Non-pigmented ciliary epithelial cell (primary cell): ENCODE measurements around the gene ZNF211.

Experiments
- DNase-seq: peaks from one replicate; pipeline ENCODE4 v3.0.0-alpha.2; 2010; ENCODE audit warnings: low read depth

The ZNF211 gene

DNA sequence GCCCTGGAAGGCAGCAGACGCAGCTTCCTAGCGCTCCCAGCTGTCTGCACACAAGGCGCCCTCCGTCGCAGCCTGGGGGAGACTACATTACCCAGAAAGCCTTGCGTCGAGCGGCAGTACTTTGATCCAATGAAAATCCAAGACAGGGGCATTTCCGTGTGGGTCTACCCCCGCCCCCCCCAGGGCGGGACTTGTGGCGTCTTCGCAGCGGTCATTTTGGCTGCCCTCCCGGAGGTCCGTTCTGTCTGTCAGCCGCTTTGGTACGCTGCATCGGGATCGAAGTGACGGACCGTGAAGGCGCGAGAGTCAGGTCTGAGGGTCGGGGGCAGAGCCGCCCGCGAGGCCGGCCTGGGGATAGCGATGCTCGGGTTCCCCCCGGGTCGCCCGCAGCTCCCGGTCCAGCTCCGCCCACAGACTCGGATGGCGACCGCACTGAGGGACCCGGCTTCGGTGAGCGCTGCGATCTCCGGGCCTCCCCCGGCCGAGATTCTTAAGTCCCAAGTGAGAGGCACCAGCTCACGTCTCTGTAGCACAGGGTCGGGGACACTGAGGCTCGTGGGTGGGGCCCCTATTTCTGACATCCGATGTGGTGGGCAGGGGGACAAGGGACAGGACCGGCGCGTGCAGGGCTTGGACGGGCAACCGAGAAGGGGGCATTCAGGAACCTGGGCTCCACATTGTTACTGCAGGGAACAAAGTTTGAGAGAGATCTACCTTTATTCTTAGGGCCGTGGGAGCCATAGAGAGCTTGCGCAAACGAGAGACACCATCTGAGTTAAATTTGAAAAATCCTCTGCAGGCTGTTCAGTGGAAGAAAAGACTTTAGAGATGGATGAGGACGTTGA, at the start of gene ZNF211:
Gene ZNF211, plus strand, starts transcription at position 182 of the 845 bp plus-strand sequence. Its CDS starts 179 bp downstream, at position 361.
- DNase-seq: peak; percentile 78

DNA sequence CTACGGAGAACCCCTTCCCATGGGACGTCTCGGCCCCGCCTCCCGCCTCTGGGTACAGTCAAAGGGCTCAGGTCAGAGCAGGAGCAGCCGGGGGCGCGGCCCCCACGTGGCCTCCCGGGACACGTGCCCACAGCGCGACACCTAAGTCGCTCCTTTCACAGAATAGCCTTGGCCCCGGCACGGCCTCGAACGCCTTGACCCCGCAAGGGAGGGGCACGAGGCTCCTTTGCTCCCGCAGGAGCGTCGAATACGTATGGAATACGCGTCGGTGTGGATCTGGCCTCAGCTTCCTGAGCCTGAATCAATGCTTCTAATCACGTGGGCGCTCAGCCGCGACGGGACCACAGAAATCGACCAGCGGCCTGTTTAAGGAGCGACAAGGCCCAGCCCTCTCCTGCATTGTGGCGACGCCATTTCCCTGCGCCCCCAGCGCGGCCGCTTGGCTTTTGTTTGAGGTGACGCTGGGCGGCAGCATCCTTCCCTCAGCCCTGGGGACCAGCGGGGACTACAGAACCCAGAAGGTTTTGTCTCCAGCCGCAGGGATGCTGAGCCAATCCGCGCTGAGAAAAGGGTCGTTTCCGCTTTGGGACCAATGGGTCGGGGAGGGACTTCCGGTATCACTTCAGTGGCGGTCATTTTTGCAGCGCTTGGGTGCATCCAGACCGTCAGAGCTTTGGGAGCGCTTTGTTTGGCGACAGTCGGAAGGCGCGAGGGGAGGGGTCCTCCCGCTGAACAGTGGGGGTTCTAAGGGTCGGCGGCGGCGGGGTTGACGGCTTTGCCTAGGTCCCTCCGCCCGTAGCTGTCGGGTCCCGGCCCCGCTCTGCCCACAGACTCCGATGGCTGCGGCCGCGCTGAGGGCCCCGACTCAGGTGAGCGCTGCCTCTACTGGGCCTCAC, 49.2 kb upstream of the ZNF211 start, which contains the start of gene ZIK1:
Gene ZIK1, plus strand, starts transcription at position 625 of the 896 bp plus-strand sequence. Its CDS starts 212 bp downstream, at position 837.
- DNase-seq: peak; percentile 63

GRCh38 chr19:57587529-57587928, 45.4 kb upstream of the ZNF211 start:
- peak; percentile 56 for DNase-seq

DNA sequence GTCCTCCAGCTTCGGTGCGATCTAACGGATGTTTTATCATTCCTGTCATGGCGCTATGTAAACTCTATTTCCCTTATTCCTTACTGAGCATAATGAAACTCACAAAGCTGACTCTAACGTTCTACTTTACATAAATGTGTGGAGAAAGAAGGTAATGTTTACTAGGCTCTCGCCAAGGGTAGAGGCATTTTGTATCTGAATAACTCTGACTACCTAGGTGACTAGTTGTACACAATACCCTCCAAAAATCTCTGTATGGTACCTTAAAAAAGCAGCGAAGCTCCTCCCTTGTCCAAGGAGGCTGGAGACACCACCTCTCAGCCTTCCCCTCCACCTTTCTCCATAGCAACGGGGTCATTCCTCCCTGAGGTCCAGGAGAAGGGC, 33.6 kb upstream of the ZNF211 start:
- DNase-seq: no peak

GRCh38 chr19:57599761-57600383, 33.1 kb upstream of the ZNF211 start, which contains the start of gene ZNF530:
Gene ZNF530 (plus strand): TSS chr19:57599885. CDS start chr19:57604346, 4,461 bp downstream.
- DNase-seq: peak; percentile 63

GRCh38 chr19:57606931-57607330, 26.0 kb upstream of the ZNF211 start:
- DNase-seq: no peak

GRCh38 chr19:57611113-57611512, 21.9 kb upstream of the ZNF211 start:
- no peak for DNase-seq

DNA sequence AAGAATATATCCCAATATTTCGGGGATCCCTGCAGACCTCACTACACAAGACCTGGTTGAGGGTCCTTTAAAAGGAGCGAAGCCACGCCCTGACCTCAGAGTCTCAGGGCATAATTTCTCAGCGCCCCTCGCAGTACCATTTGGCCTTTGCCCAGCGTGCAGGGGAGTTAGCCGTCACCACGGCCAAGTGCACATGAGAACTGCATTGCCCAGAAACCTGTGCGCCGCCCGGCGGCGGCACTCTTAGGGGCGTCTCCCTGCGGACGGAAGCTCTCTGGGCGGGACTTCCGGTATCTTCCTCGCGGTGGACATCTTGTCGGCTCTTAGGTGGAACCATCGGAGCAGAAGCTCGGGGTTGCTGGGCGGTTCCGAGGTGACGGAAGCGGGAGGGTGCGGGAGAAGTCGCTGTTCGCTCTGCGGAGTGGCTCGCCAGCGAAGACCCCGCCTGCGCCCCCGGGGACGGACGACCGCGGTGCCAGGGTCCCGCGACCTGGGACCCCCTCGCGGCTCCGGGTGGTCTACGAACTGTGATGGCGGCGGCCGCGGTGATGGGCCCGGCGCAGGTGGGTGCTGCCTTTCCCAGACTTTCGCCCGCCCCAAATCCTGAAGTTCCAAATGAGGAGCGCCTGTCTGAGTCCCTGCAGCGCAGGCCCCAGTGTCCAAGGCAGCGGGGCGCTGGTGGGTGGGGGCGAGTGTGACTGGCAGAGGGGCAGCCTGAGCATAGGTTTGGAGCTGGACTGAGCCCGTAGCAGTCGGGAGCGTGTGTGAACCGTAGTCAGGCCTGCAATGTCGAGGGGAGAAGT, 18.8 kb upstream of the ZNF211 start, which contains the start of gene ZNF134:
Gene ZNF134, plus strand, starts transcription at position 302 of the 803 bp plus-strand sequence. CDS start 5,227 bp downstream, outside the sequence.
- DNase-seq: peak; percentile 60

GRCh38 chr19:57615346-57615745, 17.6 kb upstream of the ZNF211 start:
- DNase-seq: no peak

- no peak for DNase-seq
These were observed 12.2 kb upstream of the ZNF211 start for GRCh38 chr19:57620673-57621348.

DNA sequence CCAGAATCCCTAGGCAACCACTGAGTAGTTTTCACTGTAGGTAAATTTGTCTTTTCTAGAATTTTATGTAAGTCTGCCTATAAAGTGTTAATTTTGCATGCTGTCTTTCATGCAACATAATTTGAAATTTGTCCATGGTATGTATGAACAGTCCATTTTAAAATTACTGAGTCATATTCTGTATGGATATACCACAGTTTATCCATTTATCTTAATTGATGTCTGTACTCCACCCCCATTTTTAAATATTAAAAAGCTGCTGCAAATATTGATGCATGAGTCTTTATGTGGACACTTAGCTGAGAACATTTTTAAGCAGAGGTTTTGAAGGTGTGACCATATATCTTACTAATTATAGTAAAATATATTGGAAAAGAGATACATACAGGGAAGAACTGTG, 9.9 kb upstream of the ZNF211 start:
- no peak for DNase-seq

GRCh38 chr19:57633832-57634131, 814 bp downstream of the ZNF211 start:
- DNase-seq: no peak

DNA sequence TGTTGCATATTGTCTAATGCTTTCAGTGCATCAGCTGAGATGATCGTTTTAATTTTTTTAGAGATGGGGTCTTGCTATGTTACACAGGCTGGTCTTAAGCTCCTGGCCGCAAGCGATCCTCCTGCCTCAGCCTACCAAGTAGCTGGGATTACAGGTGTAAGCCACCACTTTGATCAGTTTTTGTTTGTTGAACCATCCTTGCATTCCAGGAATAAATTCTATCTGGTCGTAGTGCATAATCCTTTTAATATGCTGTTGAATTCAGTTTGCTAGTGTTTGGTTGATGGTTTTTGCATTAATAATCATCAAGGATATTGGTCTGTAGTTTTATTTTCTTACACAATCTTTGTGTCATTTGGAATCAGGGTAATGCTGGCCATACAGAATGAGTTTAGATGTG, 4.4 kb downstream of the ZNF211 start:
- no peak for DNase-seq

GRCh38 chr19:57641715-57642234, 8.8 kb downstream of the ZNF211 start:
- no peak for DNase-seq

DNA sequence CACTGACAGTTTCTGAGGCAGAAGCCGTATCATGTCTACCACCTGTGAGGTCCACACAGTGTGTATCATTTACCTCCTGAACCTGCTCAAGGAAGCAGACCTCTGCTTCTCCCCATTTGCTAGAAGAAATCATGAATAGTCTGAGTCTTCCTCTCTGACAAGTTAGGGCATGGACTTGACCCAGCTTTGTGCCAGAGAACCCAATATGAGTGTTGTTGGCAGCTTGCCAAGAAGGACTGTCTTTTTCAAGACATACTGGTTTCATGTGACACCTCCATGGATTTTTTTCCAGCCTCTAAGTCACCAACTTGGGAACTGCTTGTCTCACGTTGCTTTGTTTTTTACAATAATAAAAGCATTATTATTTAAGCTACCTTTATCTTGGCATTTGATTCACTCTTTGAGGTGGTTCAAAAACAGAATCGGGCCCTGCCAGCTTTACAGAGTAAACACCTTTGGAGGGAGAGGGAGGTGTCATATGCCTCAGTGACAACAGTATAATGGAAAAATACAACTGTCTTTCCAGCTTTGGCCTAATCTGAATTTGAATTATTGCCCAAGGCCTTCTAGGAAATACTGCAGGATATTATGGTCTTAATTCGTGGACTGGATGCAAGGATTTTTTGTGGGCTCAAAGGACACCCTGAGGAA, 9.6 kb downstream of the ZNF211 start:
- no peak for DNase-seq

DNA sequence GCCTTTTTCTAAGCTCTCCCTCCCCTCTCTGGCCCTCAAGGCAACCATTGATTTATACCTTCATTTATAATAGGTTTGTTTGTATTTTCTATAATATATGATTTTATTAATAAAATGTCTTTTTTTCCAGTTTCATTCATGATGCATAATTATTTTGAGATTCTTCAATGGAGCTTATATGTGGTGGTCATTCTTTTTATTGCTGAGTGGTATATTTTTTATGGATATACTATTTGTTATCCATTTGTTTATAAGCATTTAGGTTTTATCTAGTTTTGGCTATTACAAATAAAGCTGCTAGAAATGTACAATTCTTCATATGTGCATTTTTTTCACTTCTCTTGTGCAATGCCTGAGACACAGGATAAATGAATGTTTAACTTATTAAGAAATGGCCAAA, 10.8 kb downstream of the ZNF211 start:
- no peak for DNase-seq

- no peak for DNase-seq
These were observed 15.5 kb downstream of the ZNF211 start for GRCh38 chr19:57648331-57649003.

DNA sequence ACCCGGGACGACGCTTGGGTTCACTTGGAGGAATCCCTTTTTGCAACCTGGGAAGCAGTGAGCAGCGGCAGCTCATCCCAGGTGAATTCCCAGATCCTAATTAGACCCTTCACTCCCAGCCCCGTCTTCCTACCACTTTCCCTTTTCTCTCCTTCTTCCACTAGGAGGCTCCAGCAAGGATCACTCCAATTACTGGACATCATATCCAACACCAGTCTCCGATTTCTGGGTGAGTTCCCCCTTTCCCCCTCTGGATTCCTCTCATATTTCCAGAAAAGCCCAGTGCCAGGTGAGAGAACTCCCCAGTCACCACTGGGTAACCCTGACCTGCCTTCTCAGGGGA, 18.7 kb downstream of the ZNF211 start:
- DNase-seq: no peak

DNA sequence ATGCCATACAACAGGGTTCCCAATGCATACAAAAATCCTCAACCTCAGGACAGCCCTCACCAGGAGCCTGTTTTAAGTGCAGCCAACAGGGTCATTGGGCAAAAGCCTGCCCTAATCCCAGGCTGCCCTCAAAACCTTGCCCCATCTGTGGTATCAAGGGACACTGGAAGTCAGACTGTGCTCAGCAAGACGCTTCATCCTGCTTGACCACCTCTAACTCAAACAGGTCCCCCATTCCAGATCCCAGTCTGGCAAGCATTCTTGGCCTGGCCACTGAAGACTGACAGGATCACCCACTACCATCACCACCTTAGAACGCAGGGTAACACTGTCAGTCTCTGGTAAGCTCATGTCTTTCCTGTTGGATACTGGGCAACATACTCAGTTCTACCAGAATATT, 20.7 kb downstream of the ZNF211 start:
- DNase-seq: no peak

DNA sequence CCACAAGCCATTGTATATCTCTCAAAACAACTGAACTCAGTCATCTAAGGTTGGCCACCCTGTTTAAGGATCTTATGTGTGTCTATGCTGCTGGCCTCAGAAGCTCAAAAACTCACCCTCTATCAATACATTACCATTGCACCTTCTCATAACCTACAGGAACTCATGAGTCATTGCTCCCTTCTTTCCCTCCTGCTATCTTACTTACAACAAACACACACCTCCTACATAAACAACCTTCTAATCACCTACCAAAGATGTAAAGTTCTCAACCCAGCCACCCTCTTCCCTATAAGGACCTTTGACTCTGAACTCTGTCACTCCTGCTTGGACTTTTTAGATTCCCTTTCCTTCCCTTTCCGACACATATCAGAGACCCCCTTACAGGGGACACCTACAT, 22.5 kb downstream of the ZNF211 start:
- no peak for DNase-seq
